Suprapubic skin (tissue), 4 donors: ENCODE data around the gene KIF25. TPM values are rescaled to one million over a fixed set of nuclear protein-coding genes. Genes with fewer than 3 reads are reported as not detected.

ENCODE experiments used
- DNase-seq, 2 donors: peaks; one replicate each; pipeline ENCODE4 v3.0.0-alpha.2; 2019; ENCODE audit warnings: low spot score in 2 of 2
- H3K27ac ChIP-seq: fragments of 200-600 bp; sonication (generic); one replicate; pipeline ENCODE4 v1.5.1; 2019
- H3K27me3 ChIP-seq: fragments of 200-600 bp; sonication (generic); one replicate; pipeline ENCODE4 v1.5.1; 2019
- H3K36me3 ChIP-seq: fragments of 200-600 bp; sonication (generic); one replicate; pipeline ENCODE4 v1.5.1; 2019
- H3K4me1 ChIP-seq: fragments of 200-600 bp; sonication (generic); one replicate; pipeline ENCODE4 v1.5.1; 2019
- H3K4me3 ChIP-seq: fragments of 200-600 bp; sonication (generic); one replicate; pipeline ENCODE4 v1.5.1; 2019; ENCODE audit warnings: mild to moderate bottlenecking
- H3K9me3 ChIP-seq: fragments of 200-600 bp; sonication (generic); one replicate; pipeline ENCODE4 v1.5.1; 2019
- CTCF ChIP-seq, 2 donors: fragments of 200-600 bp in 1 of 2; fragments of 450-650 bp in 1 of 2; sonication (generic) in 1 of 2; IDR thresholded peaks; one replicate each; pipeline ENCODE4 v1.5.1; 2016 to 2019; ENCODE audit warnings: antibody characterized with exemption in 2 of 2, mild to moderate bottlenecking in 1 of 2, moderate library complexity in 1 of 2
- EP300 ChIP-seq: sonication (generic); formaldehyde crosslinking; IDR thresholded peaks from one replicate; pipeline ENCODE4 v1.6.1; 2017; ENCODE audit warnings: antibody characterized with exemption
- POLR2A ChIP-seq, 2 donors: fragments of 450-650 bp; IDR thresholded peaks; one replicate each; pipeline ENCODE4 v1.6.1; 2017; ENCODE audit warnings: antibody characterized with exemption in 2 of 2, mild to moderate bottlenecking in 2 of 2, moderate library complexity in 2 of 2
- POLR2AphosphoS5 ChIP-seq, 3 donors: sonication (generic); formaldehyde crosslinking; IDR thresholded peaks; one replicate each; pipeline ENCODE4 v1.6.1; 2017; ENCODE audit warnings: antibody characterized with exemption in 3 of 3
- WGBS: methylation state at CpG from one replicate; pipeline ENCODE4 v1.1.5; 2018; 5-methylcytosine and 5-hydroxymethylcytosine counted together
- total RNA-seq, 4 donors: library from RNA; depleted of rRNA; stranded (reverse); fragments of >200 nt; gene quantifications; one replicate each; pipeline ENCODE4 v1.1.0, GENCODE V29; 2016

Gene KIF25
- total RNA-seq, 4 donors from 2014 or later: 0.76 TPM; not detected in 3

GRCh38 chr6:168071620-168072019, 74.1 kb downstream of the KIF25 start:
- H3K27ac ChIP-seq: no peak overlapping the region
- H3K4me1 ChIP-seq: no peaks in the 10 kb centered on the region
- DNase-seq: no peak
- peaks cover 23% of the 10 kb centered on the region for H3K27me3 ChIP-seq
- H3K9me3 ChIP-seq: no peaks in the 10 kb centered on the region
- no peaks in the 10 kb centered on the region for H3K36me3 ChIP-seq
- 65% methylated on average over 3 of the region's 9 CpGs for WGBS
- TF ChIP-seq POLR2A (IDR thresholded peaks at IDR 0.05) (no peak), POLR2AphosphoS5 (IDR thresholded peaks at IDR 0.05) (no peak), EP300 (no peak), CTCF (IDR thresholded peaks at IDR 0.05) (no peak)
- no peak overlapping the region for H3K4me3 ChIP-seq

GRCh38 chr6:168072261-168072660, 74.8 kb downstream of the KIF25 start:
- TF ChIP-seq CTCF (IDR thresholded peaks at IDR 0.05) (no peak), POLR2AphosphoS5 (IDR thresholded peaks at IDR 0.05) (no peak), EP300 (no peak), POLR2A (IDR thresholded peaks at IDR 0.05) (no peak)
- 76% methylated on average over 24 of the region's 24 CpGs for WGBS

GRCh38 chr6:168072730-168073129, 75.3 kb downstream of the KIF25 start:
- 73% methylated on average over 4 of the region's 4 CpGs for WGBS
- DNase-seq: no peak
- peaks cover 26% of the 10 kb centered on the region for H3K27me3 ChIP-seq
- H3K36me3 ChIP-seq: no peaks in the 10 kb centered on the region
- H3K9me3 ChIP-seq: no peaks in the 10 kb centered on the region
- no peak overlapping the region for H3K4me3 ChIP-seq
- no peaks in the 10 kb centered on the region for H3K4me1 ChIP-seq
- TF ChIP-seq EP300 (no peak), POLR2A (IDR thresholded peaks at IDR 0.05) (no peak), CTCF (IDR thresholded peaks at IDR 0.05) (no peak), POLR2AphosphoS5 (IDR thresholded peaks at IDR 0.05) (no peak)
- no peak overlapping the region for H3K27ac ChIP-seq

More at GRCh38 chr6:168072261-168072660, 74.8 kb downstream of the KIF25 start:
- Histone ChIP-seq H3K4me3 (no peak overlapping the region), H3K4me1 (no peaks in the 10 kb centered on the region), H3K9me3 (no peaks in the 10 kb centered on the region), H3K27me3 (peaks cover 23% of the 10 kb centered on the region), H3K36me3 (no peaks in the 10 kb centered on the region), H3K27ac (no peak overlapping the region)
- DNase-seq: no peak

- 89% methylated on average over 6 of the region's 13 CpGs for WGBS
- Histone ChIP-seq H3K27ac (no peak overlapping the region), H3K27me3 (peaks cover 29% of the 10 kb centered on the region), H3K9me3 (no peaks in the 10 kb centered on the region), H3K36me3 (no peaks in the 10 kb centered on the region), H3K4me1 (no peaks in the 10 kb centered on the region), H3K4me3 (no peak overlapping the region)
- TF ChIP-seq EP300 (no peak), POLR2A (IDR thresholded peaks at IDR 0.05) (no peak), POLR2AphosphoS5 (IDR thresholded peaks at IDR 0.05) (no peak), CTCF (IDR thresholded peaks at IDR 0.05) (no peak)
- DNase-seq: no peak
Observed at GRCh38 chr6:168073937-168074730, 76.7 kb downstream of the KIF25 start.

DNA sequence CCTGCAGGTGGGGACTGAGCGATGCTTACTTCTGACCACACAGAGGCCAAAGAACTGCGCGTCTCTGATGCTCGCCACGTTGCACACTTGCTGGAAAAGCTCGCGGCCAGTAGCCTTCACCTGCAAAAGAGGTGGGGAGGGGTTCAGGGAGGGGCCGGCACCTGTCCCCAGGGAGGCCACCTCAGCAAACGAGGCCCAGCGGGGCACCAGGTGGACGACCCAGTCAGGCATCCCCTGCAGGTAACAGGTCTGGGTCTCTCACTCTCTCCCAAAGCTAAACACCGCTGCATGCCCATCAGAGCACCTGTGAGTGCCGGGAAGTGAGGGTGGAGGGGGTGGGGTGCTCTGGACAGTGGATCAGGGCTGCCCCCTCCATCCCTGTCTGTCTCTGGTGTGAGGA, 77.7 kb downstream of the KIF25 start:
- Histone ChIP-seq H3K4me3 (no peak overlapping the region), H3K27me3 (peaks cover 29% of the 10 kb centered on the region), H3K9me3 (no peaks in the 10 kb centered on the region), H3K4me1 (no peaks in the 10 kb centered on the region), H3K36me3 (no peaks in the 10 kb centered on the region), H3K27ac (no peak overlapping the region)
- WGBS: 88% methylated on average over 13 of the region's 13 CpGs
- DNase-seq: no peak
- TF ChIP-seq POLR2AphosphoS5 (IDR thresholded peaks at IDR 0.05) (no peak), POLR2A (IDR thresholded peaks at IDR 0.05) (no peak), EP300 (no peak), CTCF (IDR thresholded peaks at IDR 0.05) (no peak)
